ENCODE data around the gene PHRF1.
A peak's percentile ranks its signal among the peaks of the same experiment; 100 is the strongest.

PHRF1 gene

DNA sequence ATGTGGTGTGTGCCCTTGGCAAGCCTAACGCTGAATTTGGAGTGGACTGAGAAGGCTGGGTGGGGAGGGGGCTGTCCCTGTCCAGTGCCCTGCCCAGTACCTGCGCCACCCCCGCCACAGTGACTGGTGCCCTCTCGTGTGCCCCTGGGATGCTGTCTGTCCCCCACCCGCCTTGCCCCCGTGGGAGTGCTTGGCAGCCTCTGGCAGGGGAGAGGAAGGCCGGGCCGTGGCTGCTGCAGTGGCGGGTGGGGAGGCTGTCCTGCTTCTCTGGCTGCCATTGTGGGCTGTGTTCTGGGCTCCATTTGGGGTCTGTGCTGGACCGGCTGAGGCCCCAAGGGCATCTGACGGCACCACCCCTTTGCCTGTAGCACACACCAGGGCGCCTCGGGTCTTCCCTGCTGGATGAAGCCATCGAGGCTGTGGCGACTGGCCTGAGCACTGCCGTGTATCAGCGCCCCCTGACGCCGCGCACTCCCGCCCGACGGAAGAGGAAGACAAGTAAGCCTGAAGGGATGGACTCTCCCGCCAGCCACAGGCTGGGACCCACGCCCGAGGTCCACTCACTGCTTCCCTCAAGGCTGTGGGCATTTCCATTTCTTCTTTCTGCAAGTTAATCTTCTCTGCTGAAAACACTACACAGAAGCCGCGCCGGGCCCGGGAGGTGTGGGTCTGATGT, 21.9 kb downstream of the PHRF1 start:
- no peak for DNase-seq

DNA sequence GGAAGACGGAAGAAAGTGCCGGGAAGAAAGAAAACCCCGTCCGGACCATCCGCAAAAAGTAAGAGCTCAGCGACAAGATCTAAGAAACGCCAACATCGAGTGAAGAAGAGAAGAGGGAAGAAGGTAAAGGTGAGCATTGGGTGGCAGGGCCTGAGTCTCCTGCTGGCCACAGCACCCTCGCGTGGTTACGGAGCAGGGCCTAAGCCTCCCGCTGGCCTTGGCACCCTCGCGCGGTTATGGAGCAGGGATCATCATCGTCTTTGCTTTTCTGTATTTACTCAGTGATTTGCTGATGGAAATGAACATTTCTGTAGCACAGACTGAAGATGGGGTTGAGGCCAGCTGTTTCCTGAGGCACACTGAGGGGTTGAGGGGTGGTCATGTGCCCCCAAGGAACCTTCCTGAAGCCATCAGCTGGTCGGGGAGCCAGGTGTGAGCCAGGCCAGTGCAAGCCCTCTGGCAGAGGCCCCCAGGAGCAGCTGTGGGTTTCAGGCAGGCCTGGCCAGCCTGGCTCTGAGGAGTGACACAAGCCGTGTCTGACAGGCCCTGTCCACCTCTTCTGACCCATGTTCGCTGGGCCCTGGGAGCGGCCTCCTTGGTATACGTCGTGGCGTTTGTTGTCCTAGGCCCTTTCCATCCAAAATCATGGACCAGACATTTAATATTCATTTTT, 25.4 kb downstream of the PHRF1 start:
- DNase-seq: no peak

DNA sequence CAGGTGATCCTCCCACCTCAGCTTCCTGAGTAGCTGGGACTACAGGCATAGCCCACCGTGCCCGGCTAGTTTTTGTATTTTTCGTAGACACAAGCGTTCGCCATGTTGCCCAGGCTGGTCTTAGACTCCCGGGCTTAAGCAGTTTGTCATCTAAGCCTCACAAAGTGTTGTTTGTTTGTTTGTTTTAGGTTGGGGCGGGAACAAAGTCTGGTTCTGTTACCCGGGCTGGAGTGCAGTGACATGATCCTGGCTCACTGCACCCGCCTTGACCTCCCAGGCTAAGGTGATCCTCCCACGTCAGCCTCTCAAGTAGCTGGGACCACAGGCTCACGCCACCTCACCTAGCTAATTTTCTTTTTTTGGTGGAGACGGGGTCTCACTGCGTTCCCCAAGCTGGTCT, 26.9 kb downstream of the PHRF1 start:
- DNase-seq: no peak

DNA sequence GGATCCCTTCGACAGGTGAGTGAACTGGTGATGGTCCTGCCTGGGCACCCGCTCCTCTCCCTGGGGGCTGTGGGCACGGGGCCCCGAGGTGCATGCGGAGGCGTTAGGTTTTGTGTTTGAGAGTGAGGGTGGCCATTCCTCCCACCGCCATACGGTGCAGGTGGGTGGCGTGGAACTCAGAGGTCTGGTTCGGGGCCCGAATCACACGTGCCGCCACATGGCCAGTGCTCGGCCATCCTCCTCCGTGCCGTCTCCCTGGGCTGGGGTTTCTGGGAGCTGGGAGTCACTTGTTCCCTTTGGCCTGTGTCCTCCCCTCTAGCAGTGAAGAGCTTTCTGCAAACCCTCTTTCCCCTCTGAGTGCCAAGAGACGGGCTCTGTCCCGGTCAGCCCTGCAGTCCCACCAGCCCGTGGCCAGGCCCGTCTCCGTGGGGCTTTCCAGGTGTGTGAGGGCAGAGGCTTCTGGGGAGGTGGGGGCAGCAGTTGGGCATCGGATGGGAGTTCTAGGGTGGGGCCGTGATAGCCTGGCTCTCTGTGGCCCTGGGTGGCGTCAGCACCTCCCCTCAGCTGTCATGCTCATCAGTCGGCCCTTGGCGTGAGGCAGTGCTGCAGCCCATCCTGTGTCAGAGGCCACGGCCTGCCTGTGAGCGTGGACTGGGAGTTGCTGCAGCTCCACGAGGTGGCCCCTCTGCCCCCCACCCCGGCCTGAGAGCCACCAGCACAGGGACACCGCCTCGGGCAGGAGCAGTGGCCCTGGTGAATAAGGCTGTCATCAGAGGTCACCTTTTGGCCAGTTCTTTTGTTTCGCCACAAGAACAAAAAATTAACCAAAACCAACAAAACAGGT, 29.2 kb downstream of the PHRF1 start:
- DNase-seq: no peak

DNA sequence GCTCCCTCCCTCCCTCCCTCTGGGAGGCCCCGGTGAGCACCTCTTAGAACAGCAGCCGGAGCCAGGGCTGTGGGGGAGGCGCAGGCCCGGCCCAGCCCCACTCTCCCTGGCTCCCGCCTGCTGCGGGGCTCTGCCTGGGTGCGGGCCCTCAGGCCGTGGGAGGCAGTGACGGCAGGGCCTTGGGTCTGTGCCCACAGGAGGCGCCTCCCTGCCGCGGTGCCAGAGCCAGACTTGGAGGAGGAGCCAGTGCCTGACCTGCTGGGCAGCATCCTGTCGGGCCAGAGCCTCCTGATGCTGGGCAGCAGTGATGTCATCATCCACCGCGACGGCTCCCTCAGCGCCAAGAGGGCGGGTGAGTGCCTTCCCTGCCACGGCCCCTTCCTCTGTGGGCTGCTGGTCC, 30.0 kb downstream of the PHRF1 start:
- no peak for DNase-seq

DNA sequence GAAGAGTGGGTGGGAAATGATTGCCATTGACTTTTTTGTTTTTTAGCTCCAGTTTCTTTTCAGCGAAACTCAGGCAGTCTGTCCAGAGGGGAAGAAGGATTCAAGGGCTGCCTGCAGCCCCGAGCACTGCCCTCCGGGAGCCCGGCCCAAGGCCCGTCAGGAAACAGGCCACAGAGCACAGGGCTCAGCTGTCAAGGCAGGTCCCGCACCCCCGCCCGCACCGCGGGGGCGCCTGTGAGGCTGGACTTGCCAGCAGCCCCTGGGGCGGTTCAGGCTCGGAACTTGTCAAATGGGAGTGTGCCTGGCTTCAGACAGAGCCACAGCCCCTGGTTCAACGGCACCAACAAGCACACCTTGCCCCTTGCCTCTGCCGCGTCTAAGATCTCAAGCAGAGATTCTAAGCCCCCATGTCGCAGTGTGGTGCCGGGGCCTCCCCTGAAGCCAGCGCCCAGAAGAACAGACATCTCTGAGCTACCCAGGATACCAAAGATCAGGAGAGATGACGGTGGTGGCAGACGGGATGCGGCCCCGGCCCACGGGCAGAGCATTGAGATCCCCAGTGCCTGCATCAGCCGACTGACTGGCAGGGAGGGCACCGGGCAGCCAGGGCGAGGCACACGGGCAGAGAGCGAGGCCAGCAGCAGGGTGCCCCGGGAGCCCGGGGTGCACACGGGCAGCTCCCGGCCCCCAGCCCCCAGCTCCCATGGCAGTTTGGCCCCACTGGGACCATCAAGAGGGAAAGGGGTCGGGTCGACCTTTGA, 30.9 kb downstream of the PHRF1 start:
- no peak for DNase-seq

DNA sequence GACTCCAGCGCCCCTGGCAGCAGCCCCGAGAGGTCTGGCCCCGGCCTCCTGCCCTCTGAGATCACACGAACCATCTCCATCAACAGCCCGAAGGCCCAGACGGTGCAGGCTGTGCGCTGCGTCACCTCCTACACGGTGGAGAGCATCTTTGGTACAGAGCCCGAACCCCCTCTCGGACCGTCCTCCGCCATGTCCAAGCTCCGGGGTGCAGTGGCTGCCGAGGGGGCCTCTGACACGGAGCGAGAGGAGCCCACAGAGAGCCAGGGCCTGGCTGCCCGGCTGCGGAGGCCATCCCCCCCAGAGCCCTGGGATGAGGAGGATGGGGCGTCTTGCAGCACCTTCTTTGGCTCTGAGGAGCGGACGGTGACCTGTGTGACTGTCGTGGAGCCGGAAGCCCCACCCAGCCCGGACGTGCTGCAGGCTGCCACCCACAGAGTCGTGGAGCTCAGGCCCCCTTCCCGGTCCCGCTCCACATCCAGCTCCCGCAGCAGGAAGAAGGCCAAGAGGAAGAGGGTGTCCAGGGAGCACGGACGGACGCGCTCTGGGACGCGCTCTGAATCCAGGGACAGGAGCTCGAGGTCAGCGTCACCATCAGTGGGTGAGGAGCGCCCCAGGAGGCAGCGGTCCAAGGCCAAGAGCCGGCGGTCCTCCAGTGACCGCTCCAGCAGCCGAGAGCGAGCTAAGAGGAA, 31.8 kb downstream of the PHRF1 start:
- DNase-seq: no peak

DNA sequence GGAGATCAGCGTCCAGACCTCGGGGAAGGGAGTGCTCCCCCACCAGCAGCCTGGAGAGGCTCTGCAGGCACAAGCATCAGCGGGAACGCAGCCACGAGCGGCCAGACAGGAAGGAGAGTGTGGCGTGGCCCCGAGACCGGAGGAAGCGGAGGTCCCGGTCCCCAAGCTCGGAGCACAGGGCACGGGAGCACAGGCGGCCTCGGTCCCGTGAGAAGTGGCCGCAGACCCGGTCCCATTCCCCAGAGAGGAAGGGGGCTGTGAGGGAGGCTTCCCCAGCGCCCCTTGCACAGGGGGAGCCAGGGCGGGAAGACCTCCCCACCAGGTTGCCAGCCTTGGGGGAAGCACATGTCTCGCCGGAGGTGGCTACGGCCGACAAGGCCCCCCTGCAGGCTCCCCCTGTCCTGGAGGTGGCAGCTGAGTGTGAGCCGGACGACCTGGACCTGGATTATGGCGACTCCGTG, 32.6 kb downstream of the PHRF1 start:
- DNase-seq: no peak

DNA sequence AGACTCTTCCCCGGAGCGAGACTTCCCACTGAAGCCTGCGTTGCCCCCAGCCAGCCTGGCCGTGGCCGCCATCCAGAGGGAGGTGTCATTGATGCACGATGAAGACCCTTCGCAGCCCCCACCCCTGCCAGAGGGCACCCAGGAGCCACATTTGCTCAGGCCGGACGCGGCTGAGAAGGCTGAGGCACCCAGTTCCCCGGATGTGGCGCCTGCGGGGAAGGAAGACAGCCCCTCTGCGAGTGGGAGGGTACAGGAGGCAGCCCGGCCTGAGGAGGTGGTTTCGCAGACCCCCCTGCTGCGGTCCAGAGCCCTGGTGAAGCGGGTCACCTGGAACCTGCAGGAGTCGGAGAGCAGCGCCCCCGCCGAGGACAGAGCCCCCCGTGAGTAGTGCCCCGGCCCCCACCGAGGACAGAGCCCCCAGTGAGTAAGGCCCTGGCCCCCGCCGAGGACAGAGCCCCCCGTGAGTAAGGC, 33.1 kb downstream of the PHRF1 start:
- no peak for DNase-seq

DNA sequence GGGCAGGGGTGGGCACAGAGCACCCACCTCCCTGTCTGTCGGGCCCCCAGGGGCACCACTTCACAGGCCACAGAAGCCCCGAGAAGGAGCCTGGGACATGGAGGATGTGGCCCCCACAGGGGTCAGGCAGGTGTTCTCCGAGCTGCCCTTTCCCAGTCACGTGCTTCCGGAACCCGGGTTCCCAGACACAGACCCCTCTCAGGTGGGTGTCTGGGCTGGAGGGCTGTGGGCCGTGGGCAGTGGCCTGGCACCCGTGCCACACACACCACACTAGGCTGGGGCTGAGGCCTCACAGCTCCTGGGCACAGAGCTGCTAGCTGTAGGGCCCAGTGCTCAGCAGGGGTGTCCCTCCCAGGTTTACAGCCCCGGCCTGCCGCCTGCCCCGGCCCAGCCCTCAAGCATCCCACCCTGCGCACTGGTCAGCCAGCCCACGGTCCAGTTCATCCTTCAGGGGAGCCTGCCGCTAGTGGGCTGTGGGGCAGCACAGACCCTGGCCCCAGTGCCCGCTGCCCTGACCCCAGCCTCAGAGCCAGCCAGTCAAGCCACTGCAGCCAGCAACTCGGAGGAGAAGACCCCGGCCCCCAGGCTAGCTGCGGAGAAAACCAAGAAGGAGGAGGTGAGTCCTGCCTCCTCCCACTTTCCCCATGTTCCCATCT, 34.0 kb downstream of the PHRF1 start:
- DNase-seq: no peak

DNA sequence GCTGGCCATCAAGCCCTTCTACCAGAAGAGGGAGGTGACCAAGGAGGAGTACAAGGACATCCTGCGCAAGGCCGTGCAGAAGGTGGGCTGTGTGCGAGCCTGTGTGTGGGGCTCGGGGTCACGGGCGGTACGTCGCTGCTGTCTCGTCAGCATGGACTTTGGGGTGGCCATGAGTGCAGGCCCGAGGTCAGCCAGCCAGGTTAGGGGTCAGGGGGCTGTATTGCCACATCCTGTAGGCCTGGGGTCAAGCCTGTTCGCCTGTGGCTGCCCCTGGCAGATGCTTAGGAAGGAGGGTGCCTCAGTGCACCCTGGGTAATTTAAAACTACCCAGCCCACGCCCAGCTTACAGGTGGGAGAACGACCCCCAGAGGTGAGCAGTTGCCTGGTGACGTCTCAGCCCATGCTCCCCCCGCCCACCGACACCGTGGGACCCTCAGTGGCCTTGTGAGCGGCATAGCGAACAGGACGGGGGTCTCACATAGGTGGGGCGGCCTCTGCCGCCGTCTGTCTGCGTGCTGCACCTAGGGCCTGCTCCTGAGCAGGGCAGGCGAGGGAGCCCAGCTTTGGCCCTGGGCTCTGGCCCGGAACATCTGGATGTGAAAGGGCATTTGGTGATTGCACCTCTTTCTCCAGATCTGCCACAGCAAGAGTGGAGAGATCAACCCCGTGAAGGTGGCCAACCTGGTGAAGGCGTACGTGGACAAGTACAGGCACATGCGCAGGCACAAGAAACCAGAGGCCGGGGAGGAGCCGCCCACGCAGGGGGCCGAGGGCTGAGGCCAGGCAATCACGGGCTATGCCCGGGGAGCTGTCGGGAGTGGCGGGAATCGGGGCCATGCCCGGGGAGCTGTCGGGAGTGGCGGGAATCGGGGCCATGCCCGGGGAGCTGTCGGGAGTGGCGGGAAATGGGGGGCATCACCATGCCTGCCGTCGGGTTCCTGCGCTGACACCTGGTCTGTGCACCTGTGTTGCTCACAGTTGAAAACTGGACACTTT, 35.0 kb downstream of the PHRF1 start:
- no peak for DNase-seq

DNA sequence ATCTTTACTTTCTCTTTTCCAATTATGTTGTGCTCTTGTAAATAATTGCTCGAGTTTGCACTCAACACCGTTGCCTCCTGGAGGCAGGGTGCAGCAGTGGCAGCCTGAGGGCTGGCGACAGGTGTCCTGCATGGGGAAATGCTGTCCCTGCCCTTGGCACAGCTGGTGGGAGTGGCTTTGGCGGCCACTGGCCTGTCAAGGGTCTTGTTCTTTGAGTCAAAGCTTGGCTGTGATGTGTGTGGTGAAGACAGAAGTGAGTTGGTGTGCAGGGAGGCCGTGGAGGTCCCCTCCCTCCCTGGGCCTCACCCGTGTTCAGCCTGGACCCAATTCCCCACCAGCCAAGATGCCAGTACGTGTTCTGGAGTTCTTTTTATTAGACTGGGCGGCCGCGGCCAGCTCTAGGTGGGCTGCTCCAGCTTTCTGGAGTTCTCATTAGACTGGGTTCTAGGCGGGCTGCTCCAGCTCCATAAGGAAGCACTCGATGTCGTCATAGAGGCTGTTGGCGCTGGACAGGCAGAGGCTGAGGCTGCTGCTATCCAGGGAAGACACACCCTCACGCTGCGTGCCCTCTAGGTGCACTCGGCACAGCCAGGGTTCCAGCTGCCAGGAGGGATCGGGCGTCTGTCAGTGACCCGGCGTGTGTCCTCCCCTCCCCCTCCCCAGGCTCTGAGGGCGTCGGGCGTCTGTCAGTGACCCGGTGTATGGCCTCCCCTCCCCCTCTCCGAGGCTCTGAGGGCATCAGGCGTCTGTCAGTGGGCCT, 36.1 kb downstream of the PHRF1 start:
- DNase-seq: peak; percentile 46

DNA sequence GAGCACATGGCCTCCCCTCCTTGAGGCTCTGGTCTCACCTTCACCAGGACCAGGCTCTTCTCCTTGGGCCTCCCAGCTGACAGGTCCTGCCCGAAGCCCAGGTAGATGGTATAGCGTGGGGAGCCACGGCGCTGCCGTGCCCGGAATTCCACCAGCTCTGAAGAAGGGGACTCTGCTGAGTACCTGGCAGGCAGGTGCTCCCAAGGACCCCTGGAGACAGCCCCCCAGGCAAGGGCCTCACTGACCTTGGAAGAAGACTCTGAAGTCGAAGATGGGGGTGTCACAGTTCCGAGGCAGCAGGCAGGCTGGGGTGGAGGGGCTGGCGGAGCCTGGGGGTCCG, 36.7 kb downstream of the PHRF1 start:
- DNase-seq: no peak

DNA sequence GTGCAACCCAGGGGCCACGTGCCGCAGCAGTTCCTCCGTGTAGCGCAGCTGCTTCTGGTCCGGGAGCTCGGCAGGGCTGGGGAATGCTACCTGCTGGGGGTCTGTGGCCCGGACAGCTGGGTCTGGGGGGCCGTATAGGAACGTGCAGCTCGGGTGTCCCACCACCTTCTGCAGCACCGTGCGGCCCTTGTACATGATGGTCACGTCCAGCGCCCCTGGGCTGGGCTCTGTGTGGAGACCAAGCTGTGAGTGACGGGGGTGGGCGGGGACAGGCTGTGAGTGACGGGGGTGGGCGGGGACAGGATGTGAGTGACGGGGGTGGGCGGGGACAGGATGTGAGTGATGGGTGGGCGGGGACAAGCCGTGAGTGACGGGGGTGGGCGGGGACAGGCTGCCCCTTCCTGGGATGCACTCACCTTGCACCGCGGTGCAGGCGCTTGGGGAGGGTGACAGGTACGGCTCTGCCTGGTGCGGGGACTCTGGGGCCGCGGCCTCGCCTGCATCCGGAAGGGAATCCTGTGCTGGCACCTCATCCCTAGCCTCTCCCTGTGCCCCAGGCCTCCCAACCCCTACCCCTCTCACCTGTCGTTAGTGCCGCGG, 37.2 kb downstream of the PHRF1 start:
- DNase-seq: peak; percentile 47

DNA sequence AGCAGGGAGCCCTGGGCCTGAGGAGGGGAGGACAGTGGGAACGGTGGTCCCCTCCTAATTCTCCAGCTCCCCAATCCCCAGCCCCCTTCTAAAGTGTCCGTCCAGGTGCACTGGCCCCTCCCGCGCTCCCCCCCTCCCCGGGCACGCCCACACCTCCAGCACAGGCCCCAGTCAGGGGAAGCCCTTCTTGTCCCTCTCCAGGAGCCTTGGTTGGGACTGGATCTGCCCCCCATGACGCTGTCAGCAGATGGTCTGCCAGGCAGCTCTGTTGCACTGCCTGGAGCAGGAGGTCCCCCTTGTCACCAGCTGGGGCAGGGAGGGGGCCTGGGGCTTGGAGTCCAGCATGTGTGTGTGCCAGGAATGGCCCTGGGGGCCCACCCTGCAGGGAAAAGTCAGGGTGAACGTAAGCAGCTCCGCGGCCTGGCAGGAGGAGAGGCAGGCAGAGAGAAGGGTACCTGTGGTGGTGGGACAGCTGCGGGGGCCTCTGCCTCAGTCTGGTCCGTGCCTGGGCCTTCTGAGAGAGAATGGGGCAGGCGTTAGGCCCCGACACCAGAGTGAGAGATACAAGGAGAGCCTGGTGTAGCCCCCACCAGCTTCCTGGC, 37.9 kb downstream of the PHRF1 start:
- DNase-seq: no peak

DNA sequence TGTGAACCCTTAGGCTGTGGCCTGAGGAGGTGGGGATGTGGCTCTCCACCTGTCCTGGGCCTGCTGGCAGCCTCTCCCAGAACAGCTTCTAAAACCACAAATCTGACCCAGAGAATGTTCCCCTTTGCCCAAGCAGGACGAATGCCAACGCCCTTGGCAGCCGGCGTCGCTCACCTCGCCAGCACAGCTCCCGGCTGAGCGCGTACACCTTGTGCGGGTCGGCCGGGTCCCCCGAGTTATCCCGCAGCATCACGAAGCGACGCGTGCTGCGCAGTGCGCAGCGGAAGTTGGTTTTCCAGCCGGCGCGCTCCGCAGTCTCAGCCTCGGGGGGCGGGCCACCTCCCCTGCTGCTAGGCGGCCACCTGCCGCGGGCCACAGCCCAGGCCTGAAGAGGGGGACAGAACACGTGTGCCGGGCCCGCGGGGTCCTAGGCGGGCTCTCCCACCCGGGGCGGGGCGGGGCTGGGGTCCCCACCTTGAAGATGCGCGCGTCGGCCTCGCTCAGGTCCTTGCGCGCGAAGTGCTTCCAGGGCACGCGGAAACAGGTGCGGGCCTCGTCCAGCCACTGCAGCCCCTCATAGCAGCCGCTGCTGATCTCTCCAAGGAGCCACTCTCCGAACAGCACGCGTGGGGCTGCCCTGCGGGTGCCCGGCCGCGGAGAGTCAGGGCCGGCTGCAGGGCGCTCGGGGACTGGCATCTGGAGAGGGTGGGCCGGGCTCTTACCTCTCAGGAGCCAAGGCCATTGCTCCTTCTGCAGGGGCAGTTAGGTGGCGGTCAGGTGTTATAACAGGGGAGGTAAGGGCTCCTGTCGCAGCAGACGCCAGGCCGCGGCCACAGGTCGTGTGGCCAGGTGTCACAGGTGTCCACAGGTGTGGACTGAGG, 38.6 kb downstream of the PHRF1 start:
- DNase-seq: no peak

DNA sequence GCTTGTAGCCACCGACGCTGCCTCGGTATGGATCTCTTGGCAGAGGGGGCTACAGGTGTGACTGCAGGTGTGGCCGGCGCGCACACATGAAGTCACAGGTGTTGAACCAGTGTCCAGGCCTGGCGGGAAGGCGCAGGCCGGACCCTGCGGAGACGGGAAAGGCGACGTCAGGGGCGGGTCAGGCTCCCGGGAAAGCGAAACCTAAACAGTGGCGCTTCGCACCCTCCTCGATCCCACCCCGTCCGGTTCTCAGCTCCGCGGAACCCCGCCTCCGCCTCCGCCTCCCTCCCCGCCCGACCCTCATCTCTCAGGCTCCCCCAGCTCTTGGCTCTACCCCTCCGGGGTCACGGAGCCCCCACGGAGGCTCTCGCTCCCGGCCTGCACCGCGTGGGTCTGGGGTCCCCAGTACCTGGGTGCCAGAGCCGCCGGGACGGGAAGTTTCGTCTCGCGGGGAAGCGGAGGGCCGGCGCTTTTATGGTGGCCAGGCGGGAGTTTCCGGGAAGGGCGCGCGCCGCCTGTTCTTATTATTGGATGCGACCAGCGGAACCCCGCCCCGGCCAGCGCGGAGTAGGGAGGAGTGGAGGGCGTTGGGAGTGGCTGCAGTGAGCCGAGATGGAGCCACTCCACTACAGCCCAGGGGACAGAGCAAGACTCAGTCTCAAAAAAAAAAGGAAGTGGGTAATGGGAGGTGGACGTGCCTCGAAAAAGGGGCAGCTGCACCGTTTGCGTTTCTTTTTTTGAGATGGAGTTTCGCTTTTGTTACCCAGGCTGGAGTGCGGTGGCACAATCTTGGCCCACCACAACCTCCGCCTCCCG, 39.4 kb downstream of the PHRF1 start, which contains the start of gene IRF7:
TSS of gene IRF7 (minus strand) at position 447 of the 816 bp plus-strand sequence. CDS start 586 bp downstream, outside the sequence.
- peak; percentile 83 for DNase-seq

All from NCI-H510A (cell line).